GM21529 (cell line): ENCODE results near the gene COL9A3.

Experiments
- ATAC-seq: cut with Tn5 transposase; IDR thresholded peaks from one replicate; pipeline ENCODE4 v1.9.1; 2021; ENCODE audit not compliant: unreplicated experiment

The COL9A3 gene

GRCh38 chr20:62796699-62797491 lies 20.0 kb upstream of the COL9A3 start:
- no peak for ATAC-seq

- ATAC-seq: no peak
These were observed 18.9 kb upstream of the COL9A3 start for GRCh38 chr20:62797671-62798532.

DNA sequence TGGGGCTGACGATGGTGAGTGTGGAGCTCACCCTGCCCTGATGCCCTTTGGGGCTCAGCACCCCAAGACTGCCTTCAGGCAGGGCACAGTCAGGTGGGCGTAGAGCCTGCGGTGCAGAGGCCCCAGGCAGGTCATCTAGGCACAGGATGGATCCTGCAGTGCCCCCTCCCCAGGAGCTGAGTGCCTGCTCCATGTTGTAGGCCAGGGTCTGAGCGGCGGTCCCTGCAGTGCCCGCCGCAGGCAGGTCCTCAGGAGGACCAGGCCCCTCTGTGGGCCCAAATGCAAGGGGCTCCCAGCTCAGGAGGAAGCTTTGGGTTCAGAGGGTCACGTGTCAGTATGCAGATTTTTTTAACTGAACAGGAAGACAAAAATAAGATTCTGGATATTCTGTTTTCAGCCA lies 17.8 kb upstream of the COL9A3 start:
- no peak for ATAC-seq

DNA sequence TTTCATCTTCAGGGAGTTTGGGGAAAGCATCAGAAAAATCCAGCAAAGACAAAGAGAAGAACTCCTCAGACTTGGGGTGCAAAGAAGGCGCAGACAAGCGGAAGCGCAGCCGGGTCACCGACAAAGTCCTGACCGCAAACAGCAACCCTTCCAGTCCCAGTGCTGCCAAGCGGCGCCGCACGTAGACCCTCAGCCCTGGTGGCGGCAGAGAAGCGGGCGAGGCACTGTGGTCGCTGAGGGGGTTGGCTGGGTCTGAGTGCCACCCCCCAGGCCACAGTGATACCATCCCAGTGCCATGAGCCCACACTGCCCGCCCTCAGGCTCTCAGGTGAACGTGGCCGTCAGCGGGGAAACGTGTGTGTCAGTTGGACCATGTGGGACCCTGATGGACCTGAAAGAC lies 17.4 kb upstream of the COL9A3 start:
- ATAC-seq: no peak

DNA sequence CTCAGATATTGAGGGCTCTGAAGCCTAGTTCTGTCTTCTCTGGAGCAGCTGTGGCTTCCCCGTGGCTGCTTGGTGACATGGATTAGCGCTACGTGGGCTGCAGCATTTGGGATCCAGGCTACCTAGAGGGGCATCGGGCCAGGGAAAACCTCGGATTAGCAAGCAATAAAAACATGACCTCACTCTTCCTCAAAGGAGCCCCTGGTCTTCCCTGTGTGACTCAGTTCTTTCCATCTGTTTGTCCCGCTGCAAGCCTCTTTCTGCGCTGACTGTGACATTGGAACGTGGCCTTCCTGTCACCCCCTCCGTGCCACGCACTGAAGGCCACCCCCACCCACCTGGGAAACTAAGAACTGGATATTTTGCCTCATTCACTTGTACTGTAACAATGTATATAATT lies 17.0 kb upstream of the COL9A3 start:
- ATAC-seq: no peak

- ATAC-seq: no peak
These were observed 16.3 kb upstream of the COL9A3 start for GRCh38 chr20:62800314-62801259.

GRCh38 chr20:62801284-62802010 lies 15.4 kb upstream of the COL9A3 start:
- ATAC-seq: no peak

GRCh38 chr20:62802026-62802712 lies 14.7 kb upstream of the COL9A3 start:
- no peak for ATAC-seq

DNA sequence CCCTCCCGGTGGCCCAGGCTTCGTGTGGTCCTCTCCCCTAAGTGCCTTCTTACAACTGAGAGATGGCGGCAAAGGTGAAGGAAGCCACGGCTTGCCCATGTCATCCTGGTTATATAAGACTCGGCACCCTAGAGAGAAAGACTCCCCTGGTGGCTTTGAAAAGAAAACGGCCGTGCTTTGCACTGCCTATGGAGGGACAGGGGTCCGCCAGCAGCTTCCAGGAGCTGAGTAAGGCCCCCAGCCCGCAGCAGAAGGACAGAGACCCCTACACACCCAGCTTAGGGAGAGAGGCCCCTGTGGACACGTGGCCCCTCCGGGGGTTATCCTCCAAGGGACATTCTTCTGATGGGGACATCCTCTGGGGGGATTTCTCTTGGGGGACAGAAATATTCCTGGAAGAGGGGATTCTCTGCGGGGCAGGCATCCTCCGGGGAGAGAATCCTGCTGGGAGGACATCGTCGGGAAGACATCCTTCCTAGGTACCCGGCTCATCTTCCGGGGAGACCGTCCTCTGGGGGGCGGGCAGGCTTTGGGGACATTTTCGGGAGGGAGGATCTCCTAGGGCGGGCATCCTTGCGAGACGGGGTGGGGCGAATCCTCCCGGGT lies 12.7 kb upstream of the COL9A3 start:
- ATAC-seq: peak; percentile 6

DNA sequence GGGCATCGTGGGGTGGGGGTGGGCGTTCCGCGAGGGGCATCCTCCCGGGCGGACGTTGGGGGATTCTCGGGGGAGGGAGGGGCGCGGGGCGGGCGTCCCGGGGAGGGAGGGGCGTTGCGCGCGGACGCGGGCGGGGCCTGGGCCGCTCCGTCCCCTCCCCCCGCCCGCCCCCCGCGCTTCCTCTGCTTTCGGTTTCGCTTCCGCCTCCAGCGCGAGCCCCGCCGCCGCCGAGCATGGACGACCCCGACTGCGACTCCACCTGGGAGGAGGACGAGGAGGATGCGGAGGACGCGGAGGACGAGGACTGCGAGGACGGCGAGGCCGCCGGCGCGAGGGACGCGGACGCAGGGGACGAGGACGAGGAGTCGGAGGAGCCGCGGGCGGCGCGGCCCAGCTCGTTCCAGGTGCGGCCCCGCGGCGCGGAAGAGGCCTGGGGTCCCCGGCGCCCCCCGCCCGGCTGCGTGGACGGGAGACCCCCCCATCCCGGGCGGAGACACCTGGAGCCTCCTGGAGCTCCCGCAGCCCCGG lies 12.2 kb upstream of the COL9A3 start, which contains the start of gene OGFR:
TSS of gene OGFR (plus strand) at position 209 of the 528 bp plus-strand sequence. CDS start at position 234, 25 bp downstream.
- ATAC-seq: peak; percentile 45

DNA sequence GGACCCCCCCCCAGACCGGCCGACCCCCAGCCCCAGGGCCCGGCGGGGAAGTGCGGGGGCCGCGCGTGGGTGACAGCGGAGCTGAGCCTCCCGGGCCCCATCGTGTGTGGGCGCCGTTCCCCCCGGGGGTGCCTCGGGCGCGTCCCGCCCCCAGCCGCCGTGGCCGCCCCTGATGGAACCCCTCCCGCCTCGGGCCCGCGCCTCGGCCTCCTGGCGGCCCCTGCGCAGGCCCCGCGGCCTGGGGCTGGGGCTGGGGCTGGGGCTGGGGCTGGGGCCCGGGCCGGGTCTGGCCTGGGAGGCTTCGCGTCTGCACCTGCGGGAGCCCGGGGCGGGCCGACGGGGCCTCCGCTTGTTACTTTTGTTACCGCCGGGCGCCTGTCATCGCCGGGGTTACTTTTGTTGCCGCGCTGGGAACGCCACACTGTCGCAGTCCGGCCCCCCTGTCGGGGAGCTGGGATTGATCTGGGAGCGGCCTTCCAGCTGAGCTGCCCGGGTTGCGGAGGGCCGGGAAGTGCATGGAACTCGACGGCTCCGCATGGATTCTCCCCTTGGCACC lies 11.6 kb upstream of the COL9A3 start:
- ATAC-seq: peak; percentile 20

DNA sequence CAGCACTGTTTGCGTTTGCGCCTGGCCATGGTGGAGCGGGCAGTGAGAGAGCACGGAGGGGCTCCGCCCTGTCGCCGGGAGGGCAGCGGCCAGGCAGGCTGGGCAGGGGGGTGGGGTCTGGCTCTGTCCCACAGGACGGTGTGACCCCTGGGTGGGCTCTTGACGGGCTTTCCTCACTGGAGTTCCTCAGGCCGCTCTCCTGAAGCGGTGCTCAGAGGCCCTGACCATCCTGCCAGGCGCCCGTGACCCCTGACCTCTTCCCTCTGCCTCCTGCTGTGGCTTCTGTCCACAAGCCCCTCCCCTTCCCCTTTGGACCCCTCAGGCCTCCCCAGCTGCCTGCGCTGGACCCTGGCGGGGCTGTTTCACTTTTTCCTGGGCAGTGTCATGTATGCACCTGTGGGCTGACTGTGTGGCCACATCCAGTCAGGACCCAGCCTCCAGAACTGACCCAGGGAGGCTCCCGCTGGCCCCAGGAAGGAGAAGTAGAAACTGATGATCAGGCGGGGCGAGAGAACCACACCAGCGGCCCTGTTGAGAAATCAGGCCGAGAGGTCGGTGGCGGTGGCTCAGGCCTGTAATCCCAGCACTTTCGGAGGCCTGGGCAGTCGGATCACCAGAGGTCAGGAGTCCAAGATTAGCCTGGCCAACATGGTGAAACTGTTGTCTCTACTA lies 11.0 kb upstream of the COL9A3 start:
- no peak for ATAC-seq

- no peak for ATAC-seq
These were observed 10.3 kb upstream of the COL9A3 start for GRCh38 chr20:62806383-62807050.

DNA sequence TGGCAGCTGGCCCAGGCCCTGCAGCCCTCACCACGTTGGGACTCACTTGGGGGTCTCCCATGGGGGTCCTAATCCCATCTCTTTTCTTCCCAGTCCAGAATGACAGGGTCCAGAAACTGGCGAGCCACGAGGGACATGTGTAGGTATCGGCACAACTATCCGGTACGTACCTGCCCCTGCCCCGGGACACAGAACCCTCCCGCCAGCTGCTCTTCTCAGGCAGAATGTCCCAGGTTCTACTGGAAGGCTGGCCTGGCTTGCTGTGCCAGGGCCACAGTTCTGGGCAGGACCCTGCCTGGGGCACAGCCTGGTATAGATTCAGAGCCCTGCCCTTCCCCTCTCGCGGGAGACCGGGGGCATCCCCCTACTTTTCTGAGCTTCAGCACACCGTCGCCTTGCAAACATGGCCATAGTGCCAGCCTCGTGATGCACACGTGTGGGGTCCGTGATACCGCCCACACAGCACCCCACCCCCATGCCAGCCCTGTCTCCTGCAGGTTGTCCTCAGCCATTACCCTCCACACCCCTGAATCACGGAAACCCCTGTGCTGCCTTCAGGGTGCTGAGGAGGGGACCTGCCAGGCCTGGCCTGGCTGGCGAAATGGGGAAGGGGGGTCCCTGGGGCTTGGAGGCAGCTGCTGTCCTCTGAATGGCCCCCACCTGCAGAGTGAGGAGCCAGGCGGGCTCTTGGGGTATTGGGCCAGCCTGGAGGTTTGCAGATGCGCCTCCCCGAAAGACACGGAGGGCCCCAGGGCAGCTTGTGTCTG lies 9.2 kb upstream of the COL9A3 start:
- ATAC-seq: no peak

- peak; percentile 37 for ATAC-seq
These were observed 8.5 kb upstream of the COL9A3 start for GRCh38 chr20:62808211-62808865.
